H9 (cell line): Measurements from ENCODE around the gene PPP1R1B. TPM values are rescaled to one million over a fixed set of nuclear protein-coding genes. Genes with fewer than 3 reads are reported as not detected.

Experiments
- DNase-seq: peaks from one replicate; pipeline ENCODE4 v3.0.0-alpha.2; 2017
- H2AFZ ChIP-seq: one replicate; pipeline ENCODE4 v1.6.1; 2013; ENCODE audit warnings: mild to moderate bottlenecking, low read length, control low read depth, moderate library complexity
- H2AK5ac ChIP-seq: 2 replicates; pipeline ENCODE4 v1.6.1; 2013; ENCODE audit warnings: low read length, control low read depth, mixed read lengths; ENCODE audit not compliant: insufficient read length
- H2BK120ac ChIP-seq: one replicate; pipeline ENCODE4 v1.6.1; 2013; ENCODE audit warnings: low read depth, mild to moderate bottlenecking, low read length, control low read depth, inconsistent platforms; ENCODE audit not compliant: poor library complexity, severe bottlenecking
- H2BK12ac ChIP-seq: 2 replicates; pipeline ENCODE4 v1.6.1; 2013; ENCODE audit warnings: low read length, control low read depth, mixed read lengths, low read depth; ENCODE audit not compliant: insufficient read length
- H2BK15ac ChIP-seq: 2 replicates; pipeline ENCODE4 v1.6.1; 2013; ENCODE audit warnings: low read depth, low read length, control low read depth
- H2BK20ac ChIP-seq: one replicate; pipeline ENCODE4 v1.6.1; 2013; ENCODE audit warnings: low read depth, mild to moderate bottlenecking, low read length, control low read depth, inconsistent platforms; ENCODE audit not compliant: poor library complexity, severe bottlenecking
- H2BK5ac ChIP-seq: 2 replicates; pipeline ENCODE4 v1.6.1; 2013; ENCODE audit warnings: low read length, control low read depth, mixed read lengths; ENCODE audit not compliant: insufficient read length
- H3K14ac ChIP-seq: 2 replicates; pipeline ENCODE4 v1.6.1; 2013; ENCODE audit warnings: low read length, control low read depth; ENCODE audit not compliant: insufficient read depth
- H3K18ac ChIP-seq: 2 replicates; pipeline ENCODE4 v1.6.1; 2013; ENCODE audit warnings: low read depth, mild to moderate bottlenecking, mixed read lengths, low read length, control low read depth; ENCODE audit not compliant: insufficient read length
- H3K23ac ChIP-seq: 2 replicates; pipeline ENCODE4 v1.6.1; 2013; ENCODE audit warnings: low read length, control low read depth, mixed read lengths, low read depth; ENCODE audit not compliant: insufficient read length
- H3K23me2 ChIP-seq: 2 replicates; pipeline ENCODE4 v1.6.1; 2013; ENCODE audit warnings: low read depth, mild to moderate bottlenecking, mixed read lengths, low read length, control low read depth; ENCODE audit not compliant: insufficient read length, poor library complexity, severe bottlenecking
- H3K27ac ChIP-seq: 2 replicates; pipeline ENCODE4 v1.5.1; 2013; ENCODE audit warnings: low read length, control low read depth, mixed read lengths, low read depth; ENCODE audit not compliant: insufficient read length
- H3K27me3 ChIP-seq: 2 replicates; pipeline ENCODE4 v1.6.1; 2013; ENCODE audit warnings: low read length, control low read depth, inconsistent platforms; ENCODE audit not compliant: insufficient read depth
- H3K4ac ChIP-seq: 2 replicates; pipeline ENCODE4 v1.6.1; 2013; ENCODE audit warnings: low read depth, mild to moderate bottlenecking, control low read depth, inconsistent platforms, low read length, moderate library complexity
- H3K4me1 ChIP-seq: 2 replicates; pipeline ENCODE4 v1.6.1; 2013; ENCODE audit warnings: low read length, control low read depth, inconsistent platforms; ENCODE audit not compliant: insufficient read depth
- H3K4me2 ChIP-seq: 2 replicates; pipeline ENCODE4 v1.6.1; 2013; ENCODE audit warnings: low read length, control low read depth, mixed read lengths; ENCODE audit not compliant: insufficient read length, insufficient read depth
- H3K56ac ChIP-seq: 2 replicates; pipeline ENCODE4 v1.6.1; 2013; ENCODE audit warnings: low read depth, mild to moderate bottlenecking, mixed read lengths, low read length, control low read depth; ENCODE audit not compliant: insufficient read length
- H3K79me1 ChIP-seq: 2 replicates; pipeline ENCODE4 v1.6.1; 2013; ENCODE audit warnings: low read depth, mild to moderate bottlenecking, moderate library complexity, low read length, control low read depth, inconsistent platforms; ENCODE audit not compliant: insufficient read depth, poor library complexity, severe bottlenecking
- H3K79me2 ChIP-seq: 2 replicates; pipeline ENCODE4 v1.6.1; 2013; ENCODE audit warnings: low read length, control low read depth, inconsistent platforms; ENCODE audit not compliant: insufficient read depth
- H3K9ac ChIP-seq: 2 replicates; pipeline ENCODE4 v1.6.1; 2013; ENCODE audit warnings: low read length, control low read depth, mixed read lengths; ENCODE audit not compliant: insufficient read length; ENCODE audit errors: extremely low read depth
- H3K9me3 ChIP-seq: one replicate; pipeline ENCODE4 v1.6.1; 2013; ENCODE audit warnings: low read depth, low read length, inconsistent platforms; ENCODE audit not compliant: control insufficient read depth
- H3T11ph ChIP-seq: one replicate; pipeline ENCODE4 v1.6.1; 2013; ENCODE audit warnings: mild to moderate bottlenecking, low read length, control low read depth, inconsistent platforms
- H4K20me1 ChIP-seq: one replicate; pipeline ENCODE4 v1.6.1; 2013; ENCODE audit not compliant: control insufficient read depth, insufficient read length, insufficient read depth
- H4K5ac ChIP-seq: 2 replicates; pipeline ENCODE4 v1.6.1; 2013; ENCODE audit warnings: low read depth, mild to moderate bottlenecking, mixed read lengths, low read length, control low read depth; ENCODE audit not compliant: insufficient read length
- H4K8ac ChIP-seq: replicated peaks from 2 replicates; pipeline ENCODE4 v1.6.1; 2013; ENCODE audit warnings: low read length, control low read depth, mixed read lengths, low read depth; ENCODE audit not compliant: insufficient read length
- H4K91ac ChIP-seq: 2 replicates; pipeline ENCODE4 v1.6.1; 2013; ENCODE audit warnings: low read depth, mild to moderate bottlenecking, moderate library complexity, mixed read lengths, low read length, control low read depth; ENCODE audit not compliant: insufficient read length
- H3K27ac Mint-ChIP-seq, 3 experiments: 2 replicates in 2 of 3; 3 replicates in 1 of 3; pipeline ENCODE4 v1.8.0; 2020 to 2021; ENCODE audit warnings: mixed read lengths in 3 of 3, mild to moderate bottlenecking in 1 of 3, moderate library complexity in 1 of 3
- H3K27me3 Mint-ChIP-seq: 2 replicates; pipeline ENCODE4 v1.8.0; 2021; ENCODE audit warnings: low read depth, mild to moderate bottlenecking, moderate library complexity, mixed read lengths
- H3K36me3 Mint-ChIP-seq, 3 experiments: 2 replicates in 2 of 3; 3 replicates in 1 of 3; pipeline ENCODE4 v1.8.0; 2020 to 2021; ENCODE audit warnings: low read depth in 3 of 3, mixed read lengths in 3 of 3; ENCODE audit not compliant: insufficient read depth in 1 of 3
- H3K4me1 Mint-ChIP-seq, 2 experiments: 2 replicates each; pipeline ENCODE4 v1.8.0; 2020; ENCODE audit warnings: mixed read lengths in 2 of 2
- H3K4me3 Mint-ChIP-seq, 2 experiments: 2 replicates in 1 of 2; 3 replicates in 1 of 2; pipeline ENCODE4 v1.8.0; 2020 to 2021; ENCODE audit warnings: mild to moderate bottlenecking in 2 of 2, mixed read lengths in 2 of 2, moderate library complexity in 1 of 2
- H3K9me3 Mint-ChIP-seq, 2 experiments: 2 replicates in 1 of 2; 3 replicates in 1 of 2; pipeline ENCODE4 v1.8.0; 2020; ENCODE audit warnings: mild to moderate bottlenecking in 2 of 2, mixed read lengths in 2 of 2, moderate library complexity in 1 of 2
- WGBS: extraction: QIAGEN DNeasy Blood & Tissue Kit; methylation state at CpG from one replicate; pipeline ENCODE4 v1.1.7; 2013; ENCODE audit warnings: missing lambda C conversion rate, low lambda C conversion rate, mixed read lengths; ENCODE audit not compliant: insufficient read length; ENCODE audit errors: extremely low coverage; 5-methylcytosine and 5-hydroxymethylcytosine counted together
- total RNA-seq: library from RNA; stranded (reverse); gene quantifications from 2 replicates; pipeline ENCODE4 v1.2.1, GENCODE V29; 2021
- TF ChIP-seq, protein P1 (sequence below): fragments of 200-600 bp; sonication (generic); conservative IDR thresholded peaks from 3 replicates; pipeline ENCODE4 v1.8.0; 2021; ENCODE audit warnings: antibody characterized with exemption, mild to moderate bottlenecking

The PPP1R1B gene
- total RNA-seq, 1 experiment from 2014 or later = 15.5 TPM

DNA sequence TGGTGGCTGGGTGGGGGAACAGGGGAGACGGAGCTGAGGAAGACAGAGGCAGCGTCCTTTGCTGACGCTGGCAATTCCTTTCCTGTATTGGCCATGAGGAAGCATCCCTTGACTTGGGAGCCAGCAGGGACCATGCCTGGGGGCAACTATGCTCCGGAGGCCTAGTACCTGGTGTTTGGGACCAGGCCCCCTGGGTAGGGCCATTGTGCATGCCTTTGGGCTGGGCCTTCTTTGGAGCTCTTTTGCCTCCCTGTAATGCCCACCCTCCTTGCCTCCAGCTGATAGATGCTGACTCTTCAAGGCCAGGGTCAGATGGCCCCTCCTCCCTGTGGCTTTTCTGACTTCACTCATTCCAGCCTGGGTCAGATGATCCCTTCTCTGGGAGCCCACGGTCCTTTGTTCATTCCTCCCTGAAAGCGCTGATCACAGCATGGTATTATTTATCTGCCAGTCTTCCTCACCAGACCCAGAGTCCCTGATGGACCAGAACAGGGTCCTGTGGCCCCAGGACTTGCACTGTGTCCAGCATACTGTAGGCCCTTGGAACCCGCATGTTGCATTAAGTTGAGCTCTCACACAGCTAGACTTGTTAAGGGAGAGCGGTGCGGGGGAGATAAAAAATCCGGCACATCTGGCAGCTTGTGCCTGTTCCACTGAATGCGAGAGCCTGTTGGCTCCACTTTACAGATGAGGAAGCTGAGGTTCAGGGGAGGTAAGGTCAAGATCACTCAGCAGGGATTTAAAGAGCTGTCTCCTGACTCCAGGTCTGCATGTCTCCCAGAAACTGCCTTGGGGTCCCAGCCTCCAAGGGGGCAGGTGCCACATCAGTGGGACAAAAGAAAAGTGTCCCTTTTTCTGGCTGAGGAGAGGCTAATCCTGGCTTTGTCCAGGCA is 13.1 kb downstream of the PPP1R1B start:
- Histone ChIP-seq H3K4me2 (no peak overlapping the region), H2AFZ (no peak overlapping the region), H2BK20ac (no peak overlapping the region), H3K27me3 (no peaks in the 10 kb centered on the region), H3K23me2 (peaks cover 9% of the 10 kb centered on the region), H3K14ac (no peak overlapping the region), H3K23ac (no peak overlapping the region), H2BK15ac (no peak overlapping the region), H3K79me2 (no peaks in the 10 kb centered on the region; the same call in 1 of the 2 replicates), H3K56ac (no peak overlapping the region), H4K20me1 (no peaks in the 10 kb centered on the region), H3K79me1 (no peaks in the 10 kb centered on the region), H3T11ph (no peak overlapping the region), H3K9ac (no peak overlapping the region), H3K4ac (no peak overlapping the region), H3K4me1 (peaks cover 9% of the 10 kb centered on the region; the same call in 1 of the 2 replicates), H2BK12ac (no peak overlapping the region), H4K5ac (no peak overlapping the region), H2BK120ac (no peak overlapping the region), H3K9me3 (no peaks in the 10 kb centered on the region), H4K8ac (no peak overlapping the region), H3K27ac (no peak overlapping the region), H2AK5ac (no peak overlapping the region), H2BK5ac (no peak overlapping the region), H4K91ac (no peak overlapping the region), H3K18ac (no peak overlapping the region)
- Mint-ChIP-seq H3K36me3 (peaks cover 0 to 3% (median 0%) of the 10 kb centered on the region in 3 experiments; a peak in 3 of 7 replicates), H3K9me3 (no peaks in the 10 kb centered on the region), H3K4me3 (peak overlapping the region in 1 of 2 experiments; percentile 61; a peak in 3 of 5 replicates), H3K27ac (peak overlapping the region; percentile 58 to 75 (median 72); a peak in 6 of 7 replicates), H3K27me3 (no peaks in the 10 kb centered on the region), H3K4me1 (peaks cover 64 to 66% of the 10 kb centered on the region in 2 experiments)
- DNase-seq = no peak
- WGBS = no CpG with 5 or more reads among the region's 11 CpGs
- TF ChIP-seq, protein P1, sequence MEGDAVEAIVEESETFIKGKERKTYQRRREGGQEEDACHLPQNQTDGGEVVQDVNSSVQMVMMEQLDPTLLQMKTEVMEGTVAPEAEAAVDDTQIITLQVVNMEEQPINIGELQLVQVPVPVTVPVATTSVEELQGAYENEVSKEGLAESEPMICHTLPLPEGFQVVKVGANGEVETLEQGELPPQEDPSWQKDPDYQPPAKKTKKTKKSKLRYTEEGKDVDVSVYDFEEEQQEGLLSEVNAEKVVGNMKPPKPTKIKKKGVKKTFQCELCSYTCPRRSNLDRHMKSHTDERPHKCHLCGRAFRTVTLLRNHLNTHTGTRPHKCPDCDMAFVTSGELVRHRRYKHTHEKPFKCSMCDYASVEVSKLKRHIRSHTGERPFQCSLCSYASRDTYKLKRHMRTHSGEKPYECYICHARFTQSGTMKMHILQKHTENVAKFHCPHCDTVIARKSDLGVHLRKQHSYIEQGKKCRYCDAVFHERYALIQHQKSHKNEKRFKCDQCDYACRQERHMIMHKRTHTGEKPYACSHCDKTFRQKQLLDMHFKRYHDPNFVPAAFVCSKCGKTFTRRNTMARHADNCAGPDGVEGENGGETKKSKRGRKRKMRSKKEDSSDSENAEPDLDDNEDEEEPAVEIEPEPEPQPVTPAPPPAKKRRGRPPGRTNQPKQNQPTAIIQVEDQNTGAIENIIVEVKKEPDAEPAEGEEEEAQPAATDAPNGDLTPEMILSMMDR = no peak
